Pancreas (tissue), 10 donors: ENCODE measurements around the gene GSE1. TPM values are rescaled to one million over a fixed set of nuclear protein-coding genes. Genes with fewer than 3 reads are reported as not detected.

Source experiments
- ATAC-seq, 4 donors: fragments of 200-7000 bp; cut with Tn5 transposase; one replicate each; pipeline versions ENCODE4 v1.8.0 to v1.9.1; 2020; ENCODE audit warnings: mild to moderate bottlenecking in 4 of 4, moderate library complexity in 4 of 4
- DNase-seq, 6 donors: peaks; one replicate each; pipeline ENCODE4 v3.0.0-alpha.2; 2020
- FAIRE-seq: peaks from 2 replicates; lab custom pipeline; 2012; peaks lifted over from hg19 to GRCh38; lab: Jason Lieb, UNC
- H3K27ac ChIP-seq, 4 donors: fragments of 200-600 bp; sonication (generic); 1 replicate in 3 of 4; 2 replicates in 1 of 4; pipeline versions ENCODE4 v1.5.0 to v1.8.0; 2020
- H3K27me3 ChIP-seq, 4 donors: fragments of 200-600 bp; one replicate each; pipeline ENCODE4 v1.8.0; 2021
- H3K36me3 ChIP-seq, 3 donors: fragments of 200-600 bp; sonication (generic) in 1 of 3; one replicate each; pipeline versions ENCODE4 v1.5.0 to v1.8.0; 2020 to 2021
- H3K4me1 ChIP-seq, 3 donors: fragments of 200-600 bp; one replicate each; pipeline ENCODE4 v1.8.0; 2021
- H3K4me3 ChIP-seq, 4 donors: fragments of 200-600 bp; sonication (generic) in 2 of 4; one replicate each; pipeline versions ENCODE4 v1.5.0 to v1.8.0; 2020 to 2021
- H3K9me3 ChIP-seq, 4 donors: fragments of 200-600 bp; one replicate each; pipeline ENCODE4 v1.8.0; 2021
- WGBS, 2 donors: extraction: QIAGEN DNeasy Blood & Tissue Kit; methylation state at CpG; one replicate each; pipeline ENCODE4 v1.1.7; 2013; 5-methylcytosine and 5-hydroxymethylcytosine counted together
- intact Hi-C, 3 donors: fragments of 100-400 bp; cut with DNase I; formaldehyde crosslinking; loops; one replicate each; pipeline versions ENCODE4 v1.11.1 to v1.14.2; 2022
- polyA plus RNA-seq, 2 donors: library from polyadenylated mRNA; stranded (reverse); fragments of 200-250 nt; gene quantifications; one replicate each; pipeline ENCODE4 v1.2.3, GENCODE V29; 2013
- total RNA-seq, 6 donors: library from RNA; stranded (reverse); fragmentation: NEBNext Ultra II Directional in 4 of 6; extraction: Animal tissue kit (Norgen Biotek cat#: 25700) in 4 of 6; gene quantifications; one replicate each; pipeline versions ENCODE4 v1.2.1 to v1.2.4, GENCODE V29; 2021 to 2023
- TF ChIP-seq, protein P1 (sequence below), 4 donors: fragments of 200-600 bp; sonication (generic) in 3 of 4; IDR thresholded peaks; one replicate each; pipeline versions ENCODE4 v1.5.0 to v1.8.0; 2021; ENCODE audit warnings: antibody characterized with exemption in 4 of 4
- donor health status: healthy with polysubstance abuse.
- donor health status: DM: no; HTN: no; CAD: no; lungs with moderate emphysema.
- donor health status: DM: no; HTN: no; CAD: no.
- donor health status: control.
- donor health status: control.
- donor health status: Bipolar disorder and iron deficiency.
- donor health status: DM: yes; HTN: yes; CAD: no.
- donor health status: DM: no; HTN: no; CAD: no.
- donor health status: DM: no; HTN: no; CAD: no.
- donor health status: DM: yes; HTN: yes; CAD: no.

The GSE1 gene
- total and polyA plus RNA-seq, 8 donors = 32.0 to 61.5 (median 41.9) TPM

DNA sequence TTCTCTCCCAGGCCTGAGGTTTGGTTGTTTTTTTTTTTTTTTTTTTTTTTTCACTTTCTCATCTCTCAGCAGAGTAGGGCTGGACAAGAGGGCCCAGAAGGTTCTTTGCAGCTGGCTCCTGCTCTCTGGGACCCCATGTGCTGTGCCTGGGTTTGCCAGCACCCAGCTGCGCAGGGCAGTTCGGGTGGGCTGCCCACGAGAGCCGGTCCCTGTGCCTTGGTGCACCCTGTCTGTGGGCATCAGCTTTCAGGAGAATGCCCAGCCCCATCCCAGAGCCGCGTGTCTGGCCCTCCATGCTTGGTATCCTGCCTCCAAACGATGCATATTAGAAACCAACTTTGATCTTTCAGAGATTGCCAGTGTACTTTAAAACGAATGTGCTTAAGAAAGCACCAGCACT lies 15.0 kb upstream of the GSE1 start:
- intact Hi-C loops = no loop called here

DNA sequence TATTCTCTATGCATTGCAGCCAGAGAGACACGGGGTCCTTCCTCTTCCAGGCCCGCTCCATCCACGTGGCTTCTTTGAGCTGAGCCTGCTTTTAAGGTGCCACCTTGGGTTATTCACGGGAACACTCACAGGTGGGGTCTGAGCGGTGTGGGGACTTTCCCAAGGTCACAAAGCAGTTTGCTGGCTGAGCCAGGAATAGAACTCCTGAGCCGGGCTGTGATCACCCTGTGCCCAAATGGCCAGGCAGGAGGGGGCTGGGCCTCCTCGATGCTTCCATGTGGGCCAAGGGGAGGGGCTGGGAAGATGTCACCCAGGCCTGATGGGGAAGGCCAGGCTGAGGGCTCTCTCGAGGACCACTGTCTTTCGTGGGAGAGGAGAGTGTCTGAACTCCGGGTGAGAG lies 13.0 kb upstream of the GSE1 start:
- DNase-seq = peak in 4 of 6 donors; percentile 68 to 78 (median 73)
- Histone ChIP-seq H3K27me3 (no peaks in the 10 kb centered on the region), H3K27ac (peak overlapping the region; percentile 3 to 71 (median 55)), H3K36me3 (no peaks in the 10 kb centered on the region), H3K4me1 (peaks cover 21 to 41% (median 28%) of the 10 kb centered on the region in 3 donors), H3K9me3 (no peaks in the 10 kb centered on the region), H3K4me3 (no peak overlapping the region)
- ATAC-seq = peak; percentile 54 to 75 (median 65)
- 23 to 27% methylated on average over 10 of the region's 10 CpGs for WGBS, 2 donors
- TF ChIP-seq, protein P1, sequence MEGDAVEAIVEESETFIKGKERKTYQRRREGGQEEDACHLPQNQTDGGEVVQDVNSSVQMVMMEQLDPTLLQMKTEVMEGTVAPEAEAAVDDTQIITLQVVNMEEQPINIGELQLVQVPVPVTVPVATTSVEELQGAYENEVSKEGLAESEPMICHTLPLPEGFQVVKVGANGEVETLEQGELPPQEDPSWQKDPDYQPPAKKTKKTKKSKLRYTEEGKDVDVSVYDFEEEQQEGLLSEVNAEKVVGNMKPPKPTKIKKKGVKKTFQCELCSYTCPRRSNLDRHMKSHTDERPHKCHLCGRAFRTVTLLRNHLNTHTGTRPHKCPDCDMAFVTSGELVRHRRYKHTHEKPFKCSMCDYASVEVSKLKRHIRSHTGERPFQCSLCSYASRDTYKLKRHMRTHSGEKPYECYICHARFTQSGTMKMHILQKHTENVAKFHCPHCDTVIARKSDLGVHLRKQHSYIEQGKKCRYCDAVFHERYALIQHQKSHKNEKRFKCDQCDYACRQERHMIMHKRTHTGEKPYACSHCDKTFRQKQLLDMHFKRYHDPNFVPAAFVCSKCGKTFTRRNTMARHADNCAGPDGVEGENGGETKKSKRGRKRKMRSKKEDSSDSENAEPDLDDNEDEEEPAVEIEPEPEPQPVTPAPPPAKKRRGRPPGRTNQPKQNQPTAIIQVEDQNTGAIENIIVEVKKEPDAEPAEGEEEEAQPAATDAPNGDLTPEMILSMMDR (IDR thresholded peaks at IDR 0.05) = no peak
- intact Hi-C loops = loop anchor here in 1 of 3 donors (5.0 to 10.0 kb wide), 2 partner anchors 33 to 165 kb away; no protein-coding TSS in a partner anchor
- no peak for FAIRE-seq

More for the DNA sequence above, 15.0 kb upstream of the GSE1 start:
- no peaks in the 10 kb centered on the region for H3K9me3 ChIP-seq
- FAIRE-seq (no peak), DNase-seq (no peak), ATAC-seq (no peak)
- no peak overlapping the region for H3K4me3 ChIP-seq
- 91 to 93% methylated on average over 8 of the region's 8 CpGs for WGBS, 2 donors
- H3K27me3 ChIP-seq = no peaks in the 10 kb centered on the region
- no peaks in the 10 kb centered on the region for H3K36me3 ChIP-seq
- H3K27ac ChIP-seq = no peak overlapping the region
- peaks cover 19 to 33% (median 25%) of the 10 kb centered on the region in 3 donors for H3K4me1 ChIP-seq
- TF ChIP-seq, protein P1 (IDR thresholded peaks at IDR 0.05) = no peak

DNA sequence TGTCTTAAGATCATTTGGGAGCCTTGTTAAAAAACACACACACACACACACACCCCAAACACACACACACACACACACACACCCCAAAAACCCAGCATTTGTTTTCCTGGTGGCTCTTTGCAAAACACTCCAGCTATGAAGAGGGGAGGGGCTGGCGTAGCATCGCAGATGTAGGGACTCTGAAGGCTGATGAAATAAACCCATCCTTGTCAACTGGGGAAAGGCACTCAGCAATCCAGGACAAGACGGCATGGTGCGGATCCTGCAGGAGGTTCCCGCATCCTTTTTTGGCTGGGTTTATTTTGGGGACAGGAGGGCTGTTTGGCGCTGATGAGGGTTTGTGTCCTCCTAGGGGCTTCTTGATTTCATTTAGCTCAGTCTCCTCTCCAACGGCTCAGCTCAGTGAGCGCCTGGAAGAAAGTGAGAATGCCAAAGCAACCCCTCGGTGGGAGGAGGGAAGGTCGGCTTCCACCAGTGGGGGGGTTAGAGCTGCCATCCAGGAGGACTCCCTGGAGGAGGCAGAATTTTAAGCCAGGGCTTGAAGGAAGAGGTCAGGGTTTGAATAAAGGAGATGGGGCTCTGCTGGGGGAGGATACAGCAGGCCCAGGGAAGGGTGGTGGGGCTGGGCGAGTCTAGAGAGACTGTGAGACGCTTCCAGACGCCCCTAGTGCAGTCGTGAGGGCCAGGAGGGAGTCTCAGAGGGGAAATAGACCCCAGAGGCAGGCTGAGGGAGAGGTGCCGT lies 12.4 kb upstream of the GSE1 start:
- H3K9me3 ChIP-seq = no peaks in the 10 kb centered on the region
- no peak overlapping the region for H3K4me3 ChIP-seq
- WGBS, 2 donors = 79 to 84% methylated on average over 15 of the region's 15 CpGs
- intact Hi-C loops = loop anchor here in 1 of 3 donors (5.0 to 10.0 kb wide), 2 partner anchors 33 to 166 kb away; no protein-coding TSS in a partner anchor
- no peaks in the 10 kb centered on the region for H3K27me3 ChIP-seq
- TF ChIP-seq, protein P1 (IDR thresholded peaks at IDR 0.05) = no peak
- H3K4me1 ChIP-seq = peaks cover 26 to 47% (median 35%) of the 10 kb centered on the region in 3 donors
- DNase-seq (no peak), ATAC-seq (no peak), FAIRE-seq (no peak)
- H3K36me3 ChIP-seq = no peaks in the 10 kb centered on the region
- H3K27ac ChIP-seq = peak overlapping the region in 2 of 4 donors; percentile 57 to 63

- no peak for DNase-seq
- H3K27me3 ChIP-seq = no peaks in the 10 kb centered on the region
- 78 to 83% methylated on average over 10 of the region's 10 CpGs for WGBS, 2 donors
- peak overlapping the region in 1 of 4 donors; percentile 63 for H3K27ac ChIP-seq
- no peak for FAIRE-seq
- peaks cover 28 to 53% (median 40%) of the 10 kb centered on the region in 3 donors for H3K4me1 ChIP-seq
- H3K9me3 ChIP-seq = no peaks in the 10 kb centered on the region
- no peak for ATAC-seq
- TF ChIP-seq, protein P1 (IDR thresholded peaks at IDR 0.05) = no peak
- H3K36me3 ChIP-seq = no peaks in the 10 kb centered on the region
- intact Hi-C loops = loop anchor here in 1 of 3 donors (5.0 to 10.0 kb wide), 2 partner anchors 34 to 166 kb away; no protein-coding TSS in a partner anchor
- no peak overlapping the region for H3K4me3 ChIP-seq
Measured at GRCh38 chr16:85601272-85601639, 11.9 kb upstream of the GSE1 start.
